Glomerular endothelial cell (primary cell): Measurements from ENCODE around the gene OR2F1. TPM values are rescaled to one million over a fixed set of nuclear protein-coding genes. Genes with fewer than 3 reads are reported as not detected.
"Not testable (repeated sequence)": the region's sequence is repeated elsewhere in the genome, so short reads cannot be mapped to it uniquely, and the experiment has no call there.

Experiments used
- DNase-seq: peaks from one replicate; pipeline ENCODE4 v3.0.0-alpha.2; 2011; ENCODE audit warnings: low read depth, low spot score; ENCODE audit errors: extremely low read depth
- total RNA-seq: library from RNA; depleted of rRNA; stranded (reverse); fragments of >200 nt; gene quantifications from 2 replicates; pipeline ENCODE4 v1.2.3, GENCODE V29; 2015

OR2F1 gene
- total RNA-seq, 1 donor from 2014 or later, result not detected

- DNase-seq, result no peak
These were observed 51.5 kb downstream of the OR2F1 start for GRCh38 chr7:144006029-144006691.

GRCh38 chr7:144006692-144007042 is 52.0 kb downstream of the OR2F1 start:
- DNase-seq, result no peak

GRCh38 chr7:144009361-144009760 is 54.7 kb downstream of the OR2F1 start:
- DNase-seq, result no peak

- DNase-seq, result not testable (repeated sequence)
These were observed 55.4 kb downstream of the OR2F1 start for GRCh38 chr7:144010061-144010460.

GRCh38 chr7:144010821-144011220 is 56.2 kb downstream of the OR2F1 start:
- DNase-seq, result not testable (repeated sequence)

DNA sequence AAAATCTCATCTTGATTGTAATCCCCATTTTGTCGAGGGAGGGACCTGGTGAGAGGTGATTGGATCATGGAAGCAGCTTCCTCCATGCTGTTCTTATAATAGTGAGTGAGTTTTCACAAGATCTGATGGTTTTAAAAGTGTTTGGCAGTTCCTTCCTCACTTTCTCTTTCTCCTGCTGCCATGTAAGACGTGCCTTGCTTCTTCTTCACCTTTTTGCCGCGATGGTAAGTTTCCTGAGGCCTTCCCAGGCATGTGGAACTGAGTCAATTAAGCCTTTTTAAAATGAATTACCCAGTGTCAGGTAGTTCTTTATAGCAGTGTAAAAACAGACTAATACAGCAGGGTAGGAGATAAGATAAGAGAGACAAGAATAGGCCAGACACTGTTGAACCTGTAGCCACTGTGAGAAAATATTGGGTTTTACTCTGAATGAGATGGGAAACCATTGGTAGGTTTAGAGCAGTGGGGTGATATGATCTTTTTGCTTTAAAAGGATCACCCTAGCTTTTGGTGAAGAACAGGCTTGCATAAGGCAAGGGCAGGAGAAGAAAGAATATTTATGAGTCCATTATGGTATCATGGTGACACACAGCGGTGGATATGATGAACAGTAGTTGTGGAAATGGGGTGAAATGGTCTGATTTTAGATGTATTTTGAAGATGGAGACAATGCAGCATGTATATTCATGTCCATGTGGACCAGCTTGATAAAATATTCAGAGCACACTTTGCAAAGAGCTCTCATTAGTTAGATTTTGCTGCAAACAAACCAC is 57.0 kb downstream of the OR2F1 start:
- no peak for DNase-seq

Other genes with a start within 250 kb of the OR2F1 start
- gene CTAGE6, start 197.1 kb upstream of the OR2F1 start, total RNA-seq, result 0.39 and 0.88 TPM in 2 replicates
- gene TCAF1, start 52.7 kb upstream of the OR2F1 start, total RNA-seq, result 56.3 and 63.1 TPM in 2 replicates
- 0.23 TPM in 1 of 2 replicates, not detected in the other for gene OR2F2, start 19.6 kb upstream of the OR2F1 start, total RNA-seq
- gene OR6B1, start 45.5 kb downstream of the OR2F1 start, total RNA-seq, result not detected in 2 replicates
- not detected in 2 replicates for gene OR2A5, start 94.1 kb downstream of the OR2F1 start, total RNA-seq
- not detected in 2 replicates for gene OR2A25, start 115.0 kb downstream of the OR2F1 start, total RNA-seq
- not detected in 2 replicates for gene OR2A12, start 131.4 kb downstream of the OR2F1 start, total RNA-seq
- not detected in 2 replicates for gene OR2A2, start 154.7 kb downstream of the OR2F1 start, total RNA-seq
- not detected in 2 replicates for gene OR2A14, start 168.3 kb downstream of the OR2F1 start, total RNA-seq
- 0.19 TPM in 1 of 2 replicates, not detected in the other for gene CTAGE4, start 228.6 kb downstream of the OR2F1 start, total RNA-seq
- 0.73 TPM in 1 of 2 replicates, not detected in the other for gene ARHGEF35, start 241.0 kb downstream of the OR2F1 start, total RNA-seq